IMR-90 (cell line): ENCODE results near the gene AMBRA1.

ENCODE experiments used
- CEBPB ChIP-seq: IDR thresholded peaks from 2 replicates; pipeline ENCODE4 v1.6.1; 2012; ENCODE audit warnings: low read depth, low read length, improper control_type of control experiment
- CTCF ChIP-seq: conservative IDR thresholded peaks from 2 replicates; pipeline ENCODE4 v1.5.1; 2012; ENCODE audit warnings: mild to moderate bottlenecking, low read depth, low read length, improper control_type of control experiment
- FOS ChIP-seq: fragments of 150-350 bp; IDR thresholded peaks from 2 replicates; pipeline ENCODE4 v1.6.1; 2016; ENCODE audit warnings: low read depth, low read length
- MAFK ChIP-seq: IDR thresholded peaks from 2 replicates; pipeline ENCODE4 v1.6.1; 2012; ENCODE audit warnings: low read depth, low read length, improper control_type of control experiment
- MAZ ChIP-seq: IDR thresholded peaks from 2 replicates; pipeline ENCODE4 v1.6.1; 2012; ENCODE audit warnings: low read depth, mild to moderate bottlenecking, low read length, improper control_type of control experiment, moderate library complexity, borderline replicate concordance
- MXI1 ChIP-seq: IDR thresholded peaks from 2 replicates; pipeline ENCODE4 v1.6.1; 2012; ENCODE audit warnings: low read depth, mild to moderate bottlenecking, low read length, moderate library complexity, borderline replicate concordance
- POLR2A ChIP-seq: IDR thresholded peaks from 2 replicates; pipeline ENCODE4 v1.6.1; 2012; ENCODE audit warnings: mild to moderate bottlenecking, low read depth, low read length
- RAD21 ChIP-seq: IDR thresholded peaks from 2 replicates; pipeline ENCODE4 v1.6.1; 2012; ENCODE audit warnings: low read length, improper control_type of control experiment
- RCOR1 ChIP-seq: IDR thresholded peaks from 2 replicates; pipeline ENCODE4 v1.6.1; 2012; ENCODE audit warnings: mild to moderate bottlenecking, low read length, improper control_type of control experiment; ENCODE audit not compliant: insufficient replicate concordance
- SMC3 ChIP-seq: fragments of 150-350 bp; IDR thresholded peaks from 2 replicates; pipeline ENCODE4 v1.6.1; 2016; ENCODE audit warnings: low read depth, mild to moderate bottlenecking, antibody characterized with exemption, low read length, moderate library complexity
- USF2 ChIP-seq: fragments of 150-350 bp; IDR thresholded peaks from 2 replicates; pipeline ENCODE4 v1.6.1; 2017; ENCODE audit warnings: mild to moderate bottlenecking, antibody characterized with exemption, low read length, low read depth

- TF ChIP-seq CTCF (no peak), MAZ (no peak), MXI1 (no peak), POLR2A (no peak), SMC3 (no peak), FOS (no peak), CEBPB (no peak), RAD21 (no peak), RCOR1 (no peak), USF2 (no peak), MAFK (no peak)
Observed at GRCh38 chr11:46372086-46372485, 221.7 kb downstream of the AMBRA1 start.
